ENCODE data around the gene LILRA5.

GRCh38 chr19:54331626-54332025 is 18.7 kb upstream of the LILRA5 start:
- no peak for TF ChIP-seq POLR2AphosphoS5 (IDR thresholded peaks at IDR 0.05)
- TF ChIP-seq, protein P1, sequence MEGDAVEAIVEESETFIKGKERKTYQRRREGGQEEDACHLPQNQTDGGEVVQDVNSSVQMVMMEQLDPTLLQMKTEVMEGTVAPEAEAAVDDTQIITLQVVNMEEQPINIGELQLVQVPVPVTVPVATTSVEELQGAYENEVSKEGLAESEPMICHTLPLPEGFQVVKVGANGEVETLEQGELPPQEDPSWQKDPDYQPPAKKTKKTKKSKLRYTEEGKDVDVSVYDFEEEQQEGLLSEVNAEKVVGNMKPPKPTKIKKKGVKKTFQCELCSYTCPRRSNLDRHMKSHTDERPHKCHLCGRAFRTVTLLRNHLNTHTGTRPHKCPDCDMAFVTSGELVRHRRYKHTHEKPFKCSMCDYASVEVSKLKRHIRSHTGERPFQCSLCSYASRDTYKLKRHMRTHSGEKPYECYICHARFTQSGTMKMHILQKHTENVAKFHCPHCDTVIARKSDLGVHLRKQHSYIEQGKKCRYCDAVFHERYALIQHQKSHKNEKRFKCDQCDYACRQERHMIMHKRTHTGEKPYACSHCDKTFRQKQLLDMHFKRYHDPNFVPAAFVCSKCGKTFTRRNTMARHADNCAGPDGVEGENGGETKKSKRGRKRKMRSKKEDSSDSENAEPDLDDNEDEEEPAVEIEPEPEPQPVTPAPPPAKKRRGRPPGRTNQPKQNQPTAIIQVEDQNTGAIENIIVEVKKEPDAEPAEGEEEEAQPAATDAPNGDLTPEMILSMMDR (IDR thresholded peaks at IDR 0.05 in 8 of 11, conservative IDR thresholded peaks at IDR 0.05 in 3 of 11), result no peak
- TF ChIP-seq POLR2A (IDR thresholded peaks at IDR 0.05), result no peak
